GM12891 (cell line): ENCODE results near the gene TMEM91.
A peak's percentile ranks its signal among the peaks of the same experiment; 100 is the strongest.
"Not testable (repeated sequence)": the region's sequence is repeated elsewhere in the genome, so short reads cannot be mapped to it uniquely, and the experiment has no call there.

ENCODE experiments used
- DNase-seq: peaks from one replicate; pipeline ENCODE4 v3.0.0; 2011; ENCODE audit warnings: low spot score; ENCODE audit not compliant: insufficient read length
- FAIRE-seq: peaks from 2 replicates; lab custom pipeline; 2011; peaks lifted over from hg19 to GRCh38; lab: Jason Lieb, UNC
- PAX5 ChIP-seq: IDR thresholded peaks from 2 replicates; pipeline ENCODE4 v1.6.1; 2011; ENCODE audit warnings: low read length, moderate library complexity, mild to moderate bottlenecking; ENCODE audit not compliant: insufficient read depth, severe bottlenecking
- POLR2A ChIP-seq: IDR thresholded peaks from 2 replicates; pipeline ENCODE4 v1.6.1; 2011; ENCODE audit warnings: low read depth, low read length, control low read depth
- POLR2AphosphoS5 ChIP-seq: IDR thresholded peaks from 2 replicates; pipeline ENCODE4 v1.6.1; 2011; ENCODE audit warnings: low read depth, low read length, control low read depth
- POU2F2 ChIP-seq: IDR thresholded peaks from 2 replicates; pipeline ENCODE4 v1.6.1; 2011; ENCODE audit warnings: low read depth, mild to moderate bottlenecking, control low read depth, low read length, moderate library complexity
- SPI1 ChIP-seq: IDR thresholded peaks from 2 replicates; pipeline ENCODE4 v1.6.1; 2011; ENCODE audit warnings: low read depth, low read length, control low read depth
- TAF1 ChIP-seq: IDR thresholded peaks from 2 replicates; pipeline ENCODE4 v1.6.1; 2011; ENCODE audit warnings: low read depth, low read length, control low read depth

Gene TMEM91

DNA sequence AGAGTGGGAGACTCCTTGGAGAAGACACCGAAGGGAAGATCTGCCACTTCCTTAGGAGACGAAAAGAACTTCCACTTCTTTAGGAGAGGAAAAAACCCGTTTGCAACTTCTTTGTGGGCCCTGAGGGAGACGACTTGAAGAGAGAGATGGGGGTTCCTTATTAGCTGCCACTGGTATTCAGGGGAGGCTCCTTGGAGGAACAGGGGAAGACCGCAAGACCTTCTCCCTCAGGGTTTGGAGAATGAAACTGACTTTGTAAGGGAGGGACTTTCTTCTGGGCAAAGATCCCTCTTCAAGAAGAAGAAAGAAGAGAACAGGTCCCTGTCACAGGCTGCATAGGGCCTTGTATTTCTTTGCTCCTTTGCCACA lies 21.7 kb downstream of the TMEM91 start:
- DNase-seq (no peak), FAIRE-seq (no peak)

DNA sequence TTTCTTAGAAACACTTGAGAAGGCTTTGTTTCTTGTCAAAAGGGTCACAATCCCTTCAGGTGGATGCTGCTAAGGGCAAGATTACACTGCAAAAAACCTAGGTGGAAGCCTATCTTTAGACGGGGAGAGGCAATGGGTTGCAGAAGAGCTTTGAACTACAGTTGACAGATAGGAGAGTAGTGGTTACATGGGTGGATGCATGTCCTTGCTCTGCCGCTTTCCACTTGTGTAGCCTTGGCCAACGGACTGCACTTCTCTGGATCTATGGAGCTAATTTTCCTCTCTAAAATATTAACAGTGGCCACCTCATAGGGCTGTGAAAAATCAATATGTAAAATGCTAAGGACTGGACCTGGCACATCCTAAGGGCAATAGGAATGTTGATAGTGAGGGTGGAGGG lies 22.3 kb downstream of the TMEM91 start:
- DNase-seq (no peak), FAIRE-seq (no peak)
- TF ChIP-seq TAF1: no peak
- TF ChIP-seq POLR2A: no peak
- no peak for TF ChIP-seq POLR2AphosphoS5
- TF ChIP-seq PAX5: no peak
- no peak for TF ChIP-seq POU2F2
- no peak for TF ChIP-seq SPI1

More for the DNA sequence above, 21.7 kb downstream of the TMEM91 start:
- TF ChIP-seq TAF1 (no peak), POU2F2 (no peak), PAX5 (no peak), POLR2A (no peak), SPI1 (no peak), POLR2AphosphoS5 (no peak)

DNA sequence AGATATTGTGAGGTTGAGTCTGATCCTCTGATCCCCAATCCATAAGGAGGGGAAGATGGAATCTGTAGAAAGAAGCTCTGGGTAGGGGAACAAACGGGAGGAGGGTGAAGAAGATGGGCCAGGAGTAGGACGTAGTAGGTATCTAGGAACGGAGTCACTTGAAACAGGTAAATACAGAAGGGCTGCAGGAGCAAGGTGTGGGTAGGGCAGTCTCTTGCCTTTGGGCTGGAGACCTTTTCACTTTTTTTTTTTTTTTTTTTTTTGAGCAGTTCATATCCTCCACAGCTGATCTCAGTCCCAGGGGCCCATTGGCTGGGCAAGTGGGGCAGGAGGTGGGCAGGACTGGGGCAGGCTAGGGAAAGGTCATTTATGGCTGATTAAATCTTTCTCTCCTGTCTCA lies 22.8 kb downstream of the TMEM91 start:
- TF ChIP-seq PAX5 (no peak), SPI1 (no peak), POLR2A (no peak), POU2F2 (no peak), POLR2AphosphoS5 (no peak), TAF1 (no peak)
- FAIRE-seq (no peak), DNase-seq (no peak)

DNA sequence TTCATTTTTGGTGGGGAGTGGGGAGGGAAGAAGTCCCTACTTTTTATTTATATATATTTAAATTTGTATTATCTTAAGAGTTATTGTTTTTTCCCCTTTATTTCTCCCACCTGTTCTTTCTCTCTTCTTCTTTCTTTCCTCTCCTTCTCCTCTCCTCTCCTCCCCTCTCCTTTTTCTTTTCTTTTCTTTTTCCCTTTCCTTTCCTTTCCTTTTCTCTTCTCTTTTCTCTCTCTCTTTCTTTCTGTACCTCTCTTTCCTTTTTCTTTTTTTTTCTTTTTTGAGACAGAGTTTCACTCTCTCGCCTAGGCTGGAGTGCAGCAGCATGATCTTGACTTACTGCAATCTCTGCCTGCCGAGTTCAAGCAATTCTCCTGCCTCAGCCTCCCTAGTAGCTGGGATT lies 23.2 kb downstream of the TMEM91 start:
- FAIRE-seq (no peak), DNase-seq (no peak)
- TF ChIP-seq PAX5: no peak
- TF ChIP-seq SPI1: no peak
- no peak for TF ChIP-seq POU2F2
- no peak for TF ChIP-seq POLR2A
- no peak for TF ChIP-seq TAF1
- TF ChIP-seq POLR2AphosphoS5: no peak

DNA sequence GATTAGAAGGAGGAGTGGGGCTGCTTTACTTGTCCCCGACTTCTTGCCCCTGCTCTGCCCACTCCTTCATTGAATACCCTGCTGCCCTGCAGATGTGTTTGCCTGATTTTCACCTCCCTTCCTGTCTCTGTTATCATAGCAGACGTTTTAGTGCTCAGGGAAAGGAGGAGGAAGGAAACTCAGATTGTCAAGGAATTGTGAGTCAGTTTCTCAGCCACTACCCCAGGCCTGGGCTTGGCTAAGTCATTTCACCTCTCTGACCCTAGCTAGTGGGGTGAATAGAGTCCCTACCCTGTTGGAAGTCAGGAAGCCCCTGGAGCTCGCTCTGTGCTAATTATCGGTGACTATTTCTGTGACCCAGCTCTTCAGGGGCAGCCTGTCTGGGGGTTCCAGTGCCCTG lies 25.1 kb downstream of the TMEM91 start:
- TF ChIP-seq POU2F2: no peak
- TF ChIP-seq POLR2AphosphoS5: no peak
- no peak for TF ChIP-seq POLR2A
- TF ChIP-seq SPI1: no peak
- no peak for TF ChIP-seq TAF1
- TF ChIP-seq PAX5: no peak
- no peak for FAIRE-seq
- DNase-seq: no peak

DNA sequence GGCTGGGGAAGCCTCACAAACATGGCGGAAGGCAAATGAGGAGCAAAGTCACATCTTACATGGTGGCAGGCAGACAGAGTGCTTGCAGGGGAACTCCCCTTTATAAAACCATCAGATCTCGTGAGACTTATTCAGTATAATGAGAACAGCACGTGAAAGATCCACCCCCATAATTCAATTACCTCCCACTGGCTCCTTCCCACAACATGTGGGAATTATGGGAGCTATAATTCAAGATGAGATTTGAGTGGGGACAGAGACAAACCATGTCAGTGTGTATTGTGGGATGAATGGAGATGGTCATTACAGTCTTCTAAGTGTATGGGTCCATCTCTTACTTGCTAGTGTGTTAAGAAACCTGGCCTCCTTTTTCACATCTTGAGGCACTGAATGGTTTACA lies 25.7 kb downstream of the TMEM91 start:
- no peak for FAIRE-seq
- no peak for TF ChIP-seq SPI1
- no peak for TF ChIP-seq POLR2AphosphoS5
- no peak for DNase-seq

DNA sequence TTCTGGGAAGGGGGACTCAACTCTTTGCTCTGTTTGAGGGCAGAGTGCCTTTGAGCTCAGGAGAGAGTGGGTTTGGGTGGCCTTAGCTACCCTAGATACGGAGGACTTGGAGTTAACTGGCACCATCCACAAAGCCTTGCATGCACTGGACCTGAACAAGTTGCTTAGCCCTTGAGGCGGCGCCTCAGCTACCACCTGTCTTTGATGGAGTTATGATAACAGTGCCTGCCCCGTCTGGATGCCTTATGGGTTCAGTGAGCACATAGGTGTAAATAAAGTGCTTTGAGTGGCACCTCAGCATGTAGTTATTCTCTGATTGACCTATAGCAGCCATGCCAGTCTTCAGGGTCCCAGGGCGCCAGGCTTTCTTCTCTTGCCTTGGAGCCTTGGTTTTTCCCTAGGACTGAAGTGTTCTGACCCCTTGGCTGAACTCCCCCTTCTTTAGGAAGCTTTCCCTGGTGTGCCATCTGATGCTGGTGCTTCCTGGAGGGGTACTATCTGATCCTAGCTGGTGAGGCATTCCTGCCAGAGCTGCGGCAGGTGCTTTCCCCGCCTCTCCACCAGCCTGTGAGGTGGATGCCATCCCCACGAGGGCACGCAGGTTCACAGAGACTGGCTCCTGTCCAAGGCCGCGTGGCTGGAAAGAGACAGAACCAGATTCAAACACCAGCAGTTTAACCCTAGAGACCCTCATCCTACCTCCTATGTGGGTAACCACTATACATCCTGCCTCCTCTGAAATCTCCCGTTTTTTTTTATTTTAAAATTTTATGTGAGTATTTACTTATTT lies 27.0 kb downstream of the TMEM91 start:
- DNase-seq: no peak
- TF ChIP-seq SPI1: no peak
- no peak for TF ChIP-seq POU2F2
- TF ChIP-seq PAX5: no peak
- no peak for TF ChIP-seq POLR2AphosphoS5
- TF ChIP-seq TAF1: no peak
- no peak for TF ChIP-seq POLR2A

DNA sequence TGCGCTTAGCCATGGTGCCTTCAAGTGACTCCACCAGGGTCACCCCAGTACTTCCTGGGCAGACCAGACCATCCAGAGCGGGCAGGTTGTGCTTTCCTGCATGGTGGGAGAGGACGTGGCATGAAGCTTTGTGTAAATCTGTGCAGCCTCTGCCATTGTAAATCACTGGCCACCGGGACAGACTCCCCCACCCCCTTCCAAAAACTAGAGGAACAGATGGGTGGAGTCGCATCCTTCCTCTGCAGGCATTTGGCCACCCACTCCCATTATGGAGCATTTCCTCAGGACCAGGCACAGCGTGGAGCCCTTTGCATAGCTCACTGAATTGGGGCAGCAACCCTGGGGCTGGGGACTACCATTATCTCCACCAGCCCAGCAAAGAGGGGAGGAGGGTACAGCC lies 29.4 kb downstream of the TMEM91 start:
- DNase-seq (no peak), FAIRE-seq (no peak)
- no peak for TF ChIP-seq POLR2AphosphoS5
- no peak for TF ChIP-seq POLR2A
- no peak for TF ChIP-seq POU2F2
- no peak for TF ChIP-seq SPI1
- TF ChIP-seq TAF1: no peak
- no peak for TF ChIP-seq PAX5

More for the DNA sequence above, 27.0 kb downstream of the TMEM91 start:
- no peak for FAIRE-seq

DNA sequence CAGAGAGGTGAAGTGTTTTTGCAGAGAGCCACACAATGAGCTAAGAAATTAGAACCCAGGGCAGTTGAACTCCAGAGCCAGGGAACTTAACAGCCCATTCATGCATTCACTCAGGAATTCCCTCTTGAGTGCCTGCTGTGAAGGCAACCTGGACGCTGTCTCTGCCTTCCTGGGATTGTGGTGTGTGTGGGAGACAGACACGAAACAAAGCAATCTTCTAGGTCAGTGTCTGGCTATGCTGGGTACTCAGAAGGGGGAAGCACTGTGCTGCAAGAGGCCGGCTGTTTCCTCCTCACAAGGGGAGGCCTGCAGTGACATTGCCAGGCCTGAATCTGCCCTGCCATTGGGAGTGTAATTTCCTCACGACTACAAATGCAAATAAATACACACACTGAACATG lies 30.9 kb downstream of the TMEM91 start:
- DNase-seq (no peak), FAIRE-seq (peak; percentile 72)
- TF ChIP-seq SPI1 (no peak), TAF1 (no peak), POLR2AphosphoS5 (no peak; the same call in 1 of the 2 replicates), PAX5 (no peak), POLR2A (no peak), POU2F2 (no peak)

DNA sequence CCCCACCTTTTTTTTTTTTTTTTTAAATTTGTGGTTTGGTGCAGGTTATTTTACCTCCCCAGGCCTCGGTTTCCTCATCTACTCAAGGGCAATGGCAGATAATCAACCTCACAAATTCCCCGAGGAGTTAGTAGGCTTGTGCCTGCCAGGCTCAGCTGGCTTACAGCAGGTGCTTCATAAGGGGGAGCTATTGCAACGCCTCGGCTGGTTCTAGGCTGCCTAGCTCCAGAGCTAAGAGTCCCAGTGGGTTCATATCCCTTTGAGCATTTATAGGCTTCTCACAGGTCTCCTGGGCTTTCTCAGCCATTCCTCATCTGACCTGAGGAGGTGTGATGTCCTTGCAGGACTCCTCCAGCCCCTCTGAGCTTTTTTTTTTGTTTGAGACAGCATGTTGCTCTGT lies 31.9 kb downstream of the TMEM91 start:
- DNase-seq (no peak), FAIRE-seq (no peak)
- no peak for TF ChIP-seq POU2F2

DNA sequence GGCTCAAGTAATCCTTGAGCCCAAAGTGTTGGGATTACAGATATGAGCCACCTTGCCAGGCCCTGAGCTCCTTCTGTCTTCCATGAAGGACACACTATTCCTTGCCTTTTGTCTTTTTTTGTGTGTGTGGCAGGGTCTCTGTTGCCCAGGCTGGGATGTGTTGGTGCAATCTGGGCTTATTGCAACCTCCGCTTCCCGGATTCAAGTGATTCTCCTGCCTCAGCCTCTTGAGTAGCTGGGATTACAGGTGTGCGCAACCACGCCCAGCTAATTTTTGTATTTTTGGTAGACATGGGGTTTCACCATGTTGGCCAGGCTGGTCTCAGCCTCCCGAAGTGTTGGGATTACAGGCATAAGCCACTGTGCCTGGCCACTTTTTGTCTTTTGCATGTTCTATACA lies 32.5 kb downstream of the TMEM91 start:
- not testable (repeated sequence) for DNase-seq, FAIRE-seq
